Mucosa of gallbladder (tissue), 1 donor: ENCODE data around the gene COA6. TPM values are rescaled to one million over a fixed set of nuclear protein-coding genes. Genes with fewer than 3 reads are reported as not detected.

ENCODE experiments used
- DNase-seq: peaks from one replicate; pipeline ENCODE4 v3.0.0-alpha.2; 2020; ENCODE audit warnings: low spot score
- total RNA-seq: library from RNA; stranded (reverse); gene quantifications from one replicate; pipeline ENCODE4 v1.2.1, GENCODE V29; 2021
- donor health status: DM: no; HTN: no; CAD: no.

The COA6 gene
- total RNA-seq, 1 donor from 2014 or later = 34.4 TPM

- DNase-seq = no peak
Observed at GRCh38 chr1:234412830-234413229, 39.6 kb downstream of the COA6 start.

- DNase-seq = no peak
Observed at GRCh38 chr1:234413485-234413884, 40.2 kb downstream of the COA6 start.

GRCh38 chr1:234413990-234414389 lies 40.7 kb downstream of the COA6 start:
- DNase-seq = no peak

- no peak for DNase-seq
Observed at GRCh38 chr1:234427950-234428646, 54.8 kb downstream of the COA6 start.

- DNase-seq = no peak
Observed at GRCh38 chr1:234429434-234429806, 56.2 kb downstream of the COA6 start.

GRCh38 chr1:234430691-234431090 lies 57.4 kb downstream of the COA6 start:
- no peak for DNase-seq

- no peak for DNase-seq
Observed at GRCh38 chr1:234431255-234431654, 58.0 kb downstream of the COA6 start.

GRCh38 chr1:234433563-234434285 lies 60.5 kb downstream of the COA6 start:
- no peak for DNase-seq

Other genes starting within 250 kb of the COA6 start
- gene TARBP1, start 105.7 kb downstream of the COA6 start, total RNA-seq = 22.0 TPM
- 231 TPM for gene IRF2BP2, start 236.7 kb downstream of the COA6 start, total RNA-seq